Stimulated activated naive CD8-positive, alpha-beta T cell treated with anti-CD3 and anti-CD28 coated beads, Interleukin-15, Interleukin-2, amounts not matched to agents 100 U/mL and 50 U/mL, for 24 hours (primary cell): ENCODE measurements around the gene MAD1L1.
"Not testable (repeated sequence)": the region's sequence is repeated elsewhere in the genome, so short reads cannot be mapped to it uniquely, and the experiment has no call there.

Source experiments
- ATAC-seq: fragments of 150-1000 bp; cut with Tn5 transposase; one replicate; pipeline ENCODE4 v1.10.0; 2021
- DNase-seq: peaks from one replicate; pipeline ENCODE4 v3.0.0; 2021

MAD1L1 gene

GRCh38 chr7:2062648-2063047 lies 170.1 kb downstream of the MAD1L1 start:
- DNase-seq (no peak), ATAC-seq (no peak)

- ATAC-seq (no peak), DNase-seq (no peak)
Observed at GRCh38 chr7:2060701-2061100, 172.0 kb downstream of the MAD1L1 start.

GRCh38 chr7:2059964-2060700 lies 172.6 kb downstream of the MAD1L1 start:
- ATAC-seq (no peak), DNase-seq (no peak)

GRCh38 chr7:2058246-2058645 lies 174.5 kb downstream of the MAD1L1 start:
- DNase-seq, ATAC-seq: not testable (repeated sequence)

GRCh38 chr7:2055956-2056355 lies 176.8 kb downstream of the MAD1L1 start:
- ATAC-seq, result no peak
- no peak for DNase-seq

- no peak for ATAC-seq
- no peak for DNase-seq
Observed at GRCh38 chr7:2054927-2055326, 177.8 kb downstream of the MAD1L1 start.

- DNase-seq (no peak), ATAC-seq (no peak)
Observed at GRCh38 chr7:2053395-2053794, 179.3 kb downstream of the MAD1L1 start.

- ATAC-seq (no peak), DNase-seq (no peak)
Observed at GRCh38 chr7:2052657-2053048, 180.1 kb downstream of the MAD1L1 start.

- ATAC-seq, result no peak
- no peak for DNase-seq
Observed at GRCh38 chr7:2051707-2052656, 180.8 kb downstream of the MAD1L1 start.

- no peak for DNase-seq
Observed at GRCh38 chr7:2050511-2050866, 182.3 kb downstream of the MAD1L1 start.

GRCh38 chr7:2049782-2050510 lies 182.8 kb downstream of the MAD1L1 start:
- ATAC-seq (peak; percentile 83), DNase-seq (peak; percentile 56)

More at GRCh38 chr7:2050511-2050866, 182.3 kb downstream of the MAD1L1 start:
- ATAC-seq, result no peak

- ATAC-seq (no peak), DNase-seq (no peak)
Observed at GRCh38 chr7:2049111-2049781, 183.5 kb downstream of the MAD1L1 start.

- DNase-seq (no peak), ATAC-seq (no peak)
Observed at GRCh38 chr7:2048531-2048930, 184.2 kb downstream of the MAD1L1 start.

GRCh38 chr7:2048006-2048405 lies 184.7 kb downstream of the MAD1L1 start:
- ATAC-seq (no peak), DNase-seq (no peak)

- DNase-seq (peak; percentile 1), ATAC-seq (no peak)
Observed at GRCh38 chr7:2046581-2047565, 185.9 kb downstream of the MAD1L1 start.

GRCh38 chr7:2045559-2046405 lies 187.0 kb downstream of the MAD1L1 start:
- no peak for ATAC-seq
- DNase-seq, result peak; percentile 1

GRCh38 chr7:2044883-2045471 lies 187.8 kb downstream of the MAD1L1 start:
- DNase-seq (peak; percentile 2), ATAC-seq (no peak)

GRCh38 chr7:2044311-2044882 lies 188.3 kb downstream of the MAD1L1 start:
- ATAC-seq (no peak), DNase-seq (peak; percentile 1)
